HG03460 (cell line): ENCODE measurements around the gene SASS6.
"Not testable (repeated sequence)": the region's sequence is repeated elsewhere in the genome, so short reads cannot be mapped to it uniquely, and the experiment has no call there.

Experiments
- ATAC-seq: cut with Tn5 transposase; IDR thresholded peaks from one replicate; pipeline ENCODE4 v1.9.1; 2021; ENCODE audit not compliant: unreplicated experiment

Gene SASS6

DNA sequence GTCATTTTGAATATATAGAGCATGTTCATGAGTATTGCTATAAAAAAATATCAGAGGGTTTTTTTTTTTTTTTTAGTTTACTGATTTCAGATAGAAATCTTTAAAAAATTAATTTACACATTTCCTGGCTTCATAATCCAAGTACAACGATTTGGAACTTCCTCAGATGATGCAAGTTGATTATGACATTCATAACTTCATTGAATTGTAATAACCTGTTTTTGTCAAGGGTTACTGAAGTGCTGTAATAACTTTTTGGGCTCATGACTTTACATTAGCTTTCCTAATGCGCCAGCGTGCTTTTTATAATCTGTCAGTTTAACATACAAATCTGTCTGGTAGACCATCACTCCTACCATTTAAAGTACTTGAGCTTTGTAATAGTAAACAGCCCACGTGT is 81.3 kb downstream of the SASS6 start:
- ATAC-seq: no peak

DNA sequence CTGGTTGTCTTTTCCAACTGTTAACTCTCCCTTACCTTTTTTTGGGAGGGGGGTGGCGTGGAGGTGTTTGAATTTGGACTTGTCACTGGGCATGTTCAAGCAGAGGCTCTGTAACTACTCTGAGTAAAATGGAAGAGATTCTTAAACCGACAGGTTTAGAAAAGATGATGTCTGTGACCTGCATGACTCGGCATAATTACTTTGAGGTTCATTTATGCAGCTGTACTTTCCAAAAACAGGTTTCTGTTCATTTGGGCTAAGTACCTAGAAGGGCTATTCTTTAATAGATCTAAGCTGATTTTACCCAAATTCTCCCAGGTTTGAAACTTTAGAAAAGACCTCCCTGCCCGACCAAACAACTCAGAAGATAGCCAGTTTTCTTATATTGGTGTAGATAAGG is 82.6 kb downstream of the SASS6 start:
- no peak for ATAC-seq

DNA sequence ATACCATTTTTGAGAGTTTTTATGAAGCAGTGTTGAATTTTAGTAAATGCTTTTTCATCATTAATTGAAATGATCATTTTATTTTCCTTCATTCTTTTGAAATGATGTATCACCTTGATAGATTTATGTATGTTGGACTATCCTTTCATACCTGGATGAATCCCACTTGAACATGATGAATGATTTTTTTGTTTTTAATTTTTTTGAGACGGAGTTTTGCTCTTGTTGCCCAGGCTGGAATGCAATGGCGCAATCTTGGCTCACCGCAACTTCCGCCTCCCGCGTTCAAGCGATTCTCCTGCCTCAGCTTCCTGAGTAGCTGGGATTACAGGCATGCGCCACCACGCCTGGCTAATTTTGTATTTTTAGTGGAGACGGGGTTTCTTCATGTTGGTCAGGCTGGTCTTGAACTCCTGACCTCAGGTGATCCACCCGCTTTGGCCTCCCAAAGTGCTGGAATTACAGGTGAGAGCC is 85.5 kb downstream of the SASS6 start:
- not testable (repeated sequence) for ATAC-seq

DNA sequence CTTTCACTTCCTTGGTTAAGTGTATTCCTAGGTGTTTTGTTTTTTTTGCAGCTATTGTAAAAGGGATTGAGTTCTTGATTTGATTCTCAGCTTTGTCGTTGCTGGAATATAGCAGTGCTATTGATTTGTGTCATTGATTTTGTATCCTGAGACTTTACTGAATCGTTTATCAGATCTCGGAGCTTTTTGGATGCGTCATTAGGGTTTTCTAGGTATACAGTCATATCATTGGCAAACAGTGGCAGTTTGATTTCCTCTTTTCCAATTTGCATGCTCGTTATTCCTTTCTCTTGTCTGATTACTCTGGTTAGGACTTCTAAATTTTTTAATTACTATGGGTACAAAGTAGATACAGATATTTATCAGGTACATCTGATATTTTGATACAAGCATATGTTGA is 87.5 kb downstream of the SASS6 start:
- ATAC-seq: no peak

DNA sequence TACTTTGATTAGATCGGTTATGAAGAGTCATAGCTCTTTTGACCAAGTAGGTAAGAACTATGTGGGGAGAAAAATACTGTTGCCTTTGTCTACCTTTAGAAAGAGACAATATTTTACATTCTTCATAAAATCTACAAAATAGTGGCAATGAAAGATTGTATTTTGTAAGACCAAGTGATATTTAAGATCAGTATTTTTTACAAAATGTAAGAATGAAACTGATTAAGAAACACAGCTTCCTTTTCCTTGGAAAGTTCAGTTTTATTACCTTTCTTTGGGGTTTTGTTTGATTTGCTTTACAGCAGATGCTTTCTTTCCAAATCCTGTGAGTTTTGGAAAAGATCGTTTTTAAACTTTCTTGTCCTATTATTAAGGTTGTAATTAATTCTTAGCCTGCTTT is 93.1 kb downstream of the SASS6 start:
- no peak for ATAC-seq

DNA sequence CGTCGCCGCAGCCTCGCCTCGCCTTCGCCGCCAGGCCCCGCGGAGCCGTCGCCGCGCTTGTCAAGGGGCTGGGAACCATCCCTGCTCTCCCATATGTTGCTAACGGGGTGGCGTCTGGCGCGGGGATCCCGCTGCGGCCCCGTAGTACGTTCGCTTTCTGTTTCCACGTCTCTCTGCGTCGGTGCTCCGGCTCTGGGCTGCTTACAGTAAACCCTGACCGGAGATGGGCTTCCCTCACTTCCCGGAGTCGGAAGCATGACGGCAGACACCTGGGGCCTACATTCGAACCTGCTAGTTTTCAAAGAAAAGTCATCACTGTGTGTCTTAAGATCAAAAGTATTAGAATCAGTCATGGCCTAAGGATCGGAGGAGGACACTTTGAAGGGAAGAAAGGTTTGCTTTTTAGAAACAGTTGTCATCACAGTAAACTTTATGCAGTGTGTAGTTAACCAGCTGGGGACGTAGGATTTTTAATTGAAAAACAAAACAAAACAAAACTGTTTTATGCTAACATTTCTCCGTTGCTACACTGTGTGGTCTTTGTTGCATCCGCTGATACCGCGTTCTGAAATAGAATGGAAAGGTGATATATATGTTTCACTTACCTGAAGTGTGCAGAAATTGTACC is 94.0 kb downstream of the SASS6 start:
- peak; percentile 52 for ATAC-seq

DNA sequence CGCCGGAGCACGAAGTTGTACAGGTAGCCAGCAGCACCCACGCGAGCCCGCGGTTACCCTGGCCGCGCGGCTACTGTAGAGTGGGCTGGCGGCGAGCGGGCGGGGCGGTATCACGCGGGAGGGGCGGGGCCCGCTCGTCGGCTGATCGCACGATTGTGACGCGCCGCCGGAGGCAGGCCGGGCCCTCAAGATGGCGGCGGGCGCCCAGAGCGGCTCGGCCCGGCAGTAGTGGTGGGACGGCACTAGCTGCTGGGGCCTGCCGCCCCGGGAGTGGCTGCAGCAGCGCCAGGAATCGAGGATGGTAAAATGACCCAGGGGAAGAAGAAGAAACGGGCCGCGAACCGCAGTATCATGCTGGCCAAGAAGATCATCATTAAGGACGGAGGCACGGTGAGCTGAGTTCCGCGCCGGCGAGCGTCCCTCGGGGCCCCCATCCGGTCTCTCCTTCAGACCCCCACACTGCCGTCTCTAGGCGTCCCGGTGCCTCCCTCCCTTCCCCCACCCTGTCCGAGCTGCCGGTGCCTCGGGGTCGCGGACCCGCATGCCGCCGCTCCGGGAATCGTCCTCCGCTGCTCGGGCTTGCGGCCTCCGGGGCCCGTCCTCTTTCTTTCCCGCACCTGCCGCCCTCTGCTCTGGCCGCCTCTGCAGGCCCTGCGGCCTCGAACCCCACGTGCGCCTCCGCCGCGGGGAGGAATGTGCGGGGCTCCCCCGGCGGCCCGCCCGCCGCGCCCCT is 94.6 kb downstream of the SASS6 start:
- ATAC-seq: peak; percentile 81

DNA sequence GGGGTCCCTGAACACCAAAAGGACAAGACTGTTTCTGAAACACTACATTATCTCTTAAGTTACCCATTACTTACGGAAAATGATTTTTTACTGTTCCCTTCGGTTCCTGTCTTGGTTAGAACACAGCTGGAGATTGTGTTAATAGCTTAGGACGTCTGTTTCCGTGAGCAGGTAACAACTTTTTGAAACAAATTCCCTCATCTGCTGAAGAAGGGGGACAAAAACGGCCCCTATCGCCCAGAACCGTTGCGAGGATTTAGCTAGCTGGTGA is 95.1 kb downstream of the SASS6 start:
- no peak for ATAC-seq

DNA sequence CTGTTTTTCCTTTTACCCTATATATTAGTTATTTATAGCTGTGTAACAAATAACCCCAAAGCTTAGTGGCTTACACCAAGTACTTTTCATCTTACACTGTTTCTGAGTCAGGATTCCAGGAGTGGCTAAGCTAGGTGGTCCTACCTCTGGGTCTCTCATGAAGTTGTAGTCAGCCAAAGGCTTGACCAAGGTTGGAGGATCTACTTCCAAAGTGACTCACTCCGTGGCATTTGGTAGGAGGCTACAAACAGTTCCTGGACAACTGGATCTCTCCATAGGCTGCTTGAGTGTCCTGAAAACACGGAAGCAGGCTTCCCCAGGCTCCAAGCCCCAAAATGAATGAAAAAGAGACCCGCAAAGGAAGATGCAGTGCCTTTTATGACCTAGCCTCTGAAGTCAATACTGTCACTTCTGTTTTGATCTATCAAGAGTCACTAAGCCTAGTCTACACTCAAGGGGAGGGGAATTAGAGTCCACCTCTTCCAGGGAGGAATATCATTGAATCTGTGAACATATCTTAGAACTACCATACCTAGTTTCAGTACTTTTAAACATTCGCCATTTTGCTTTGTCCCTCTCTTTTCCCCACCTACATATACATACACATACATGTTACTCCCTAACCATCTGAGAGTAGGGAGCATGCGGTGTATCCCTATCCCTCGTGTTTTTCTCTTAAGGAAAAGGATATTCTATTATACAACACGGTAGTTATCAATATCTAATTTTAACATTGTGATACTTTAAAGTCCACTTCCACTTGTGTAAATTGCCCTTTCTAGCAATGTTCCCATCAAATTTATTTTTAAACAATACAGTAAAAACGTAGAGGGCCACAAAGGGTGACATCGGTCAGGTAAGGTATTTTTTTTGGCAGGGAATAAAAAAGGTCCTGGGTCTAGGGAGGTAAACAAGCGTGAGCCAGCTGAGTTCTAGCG is 95.7 kb downstream of the SASS6 start:
- peak; percentile 0 for ATAC-seq

DNA sequence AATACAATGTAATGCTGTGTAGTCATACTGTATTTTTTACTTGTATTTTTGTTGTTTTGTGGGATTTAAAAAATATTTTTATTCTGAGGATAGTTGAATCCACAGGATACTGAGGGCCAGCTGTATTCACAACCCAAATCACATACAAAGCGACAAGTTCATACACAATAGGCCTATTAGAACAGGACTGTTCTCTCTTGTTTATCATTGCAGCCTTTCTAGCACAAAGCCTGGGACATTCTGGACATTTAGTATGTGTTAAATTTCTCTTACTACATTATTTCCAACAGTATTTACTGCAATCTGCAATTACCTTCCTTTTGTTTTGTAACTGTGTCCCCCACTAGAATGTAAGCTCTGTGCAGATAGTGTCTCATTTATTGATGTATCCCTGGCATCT is 97.5 kb downstream of the SASS6 start:
- ATAC-seq: no peak

DNA sequence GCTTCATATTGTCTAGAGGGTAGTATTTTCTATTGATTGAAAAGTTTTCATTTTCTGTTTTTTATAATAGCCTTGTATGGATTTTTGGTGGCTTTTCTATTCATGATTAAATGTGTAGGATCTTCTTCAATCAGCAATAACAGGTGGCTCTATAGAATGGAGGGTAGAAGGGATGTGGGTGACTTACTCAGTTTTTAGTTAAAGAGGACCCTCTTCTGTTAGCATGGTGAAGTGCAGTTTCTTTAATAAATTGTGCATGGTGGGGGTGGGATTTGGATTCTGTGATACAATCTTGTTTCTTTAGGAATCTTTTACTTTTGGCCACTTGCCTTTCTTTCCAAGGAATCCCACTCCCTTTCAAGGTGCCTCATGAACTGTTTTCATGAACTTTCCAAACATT is 98.3 kb downstream of the SASS6 start:
- no peak for ATAC-seq
